ENCODE results near the gene MTCH2.

Gene MTCH2

DNA sequence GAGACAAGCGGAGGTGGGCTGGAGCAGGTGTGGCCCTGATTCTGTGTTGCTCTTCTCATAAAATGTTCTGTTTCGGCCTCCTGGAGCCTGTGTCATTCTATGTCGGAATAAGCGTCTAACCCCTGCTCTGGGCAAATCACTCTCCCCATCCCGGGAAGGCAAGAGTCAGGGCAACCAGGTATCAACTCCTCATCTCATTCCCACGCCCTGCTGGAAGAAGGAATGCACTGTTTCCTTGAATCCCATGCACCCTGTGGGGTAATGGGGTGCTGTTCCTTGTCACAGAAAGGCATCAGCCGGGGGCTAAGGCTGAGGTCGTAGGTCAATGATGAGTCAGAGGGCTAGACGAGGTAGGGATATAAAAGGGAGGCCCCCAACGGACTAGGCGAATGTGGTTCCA, 53.2 kb downstream of the MTCH2 start:
- DNase-seq = no peak

DNA sequence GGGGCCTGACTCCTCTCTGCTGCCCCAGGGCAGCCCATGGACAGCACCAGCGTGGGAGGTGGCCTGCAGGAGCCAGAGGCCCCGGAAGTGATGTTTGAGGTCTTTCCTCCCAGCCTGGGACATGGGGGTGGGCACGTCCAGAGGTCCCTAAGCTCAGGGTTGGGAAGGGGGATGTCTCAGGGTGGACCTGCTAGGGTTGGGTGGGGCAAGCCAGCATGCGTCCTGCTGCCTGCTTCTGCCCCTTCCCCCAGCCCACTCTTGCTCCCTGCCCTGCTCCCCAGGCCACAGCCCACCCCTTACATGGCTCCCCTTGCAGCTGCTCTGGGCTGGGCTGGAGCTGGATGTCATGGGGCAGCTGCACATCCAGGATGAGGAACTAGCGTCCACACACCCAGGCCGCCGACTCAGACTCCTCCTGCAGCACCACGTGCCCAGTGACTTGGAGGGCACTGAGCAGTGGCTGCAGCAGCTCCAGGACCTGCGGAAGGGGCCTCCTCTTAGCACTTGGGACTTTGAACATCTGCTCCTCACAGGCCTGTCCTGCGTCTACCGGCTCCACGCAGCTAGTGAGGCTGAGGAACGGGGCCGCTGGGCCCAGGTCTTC, 54.5 kb downstream of the MTCH2 start:
- no peak for DNase-seq

DNA sequence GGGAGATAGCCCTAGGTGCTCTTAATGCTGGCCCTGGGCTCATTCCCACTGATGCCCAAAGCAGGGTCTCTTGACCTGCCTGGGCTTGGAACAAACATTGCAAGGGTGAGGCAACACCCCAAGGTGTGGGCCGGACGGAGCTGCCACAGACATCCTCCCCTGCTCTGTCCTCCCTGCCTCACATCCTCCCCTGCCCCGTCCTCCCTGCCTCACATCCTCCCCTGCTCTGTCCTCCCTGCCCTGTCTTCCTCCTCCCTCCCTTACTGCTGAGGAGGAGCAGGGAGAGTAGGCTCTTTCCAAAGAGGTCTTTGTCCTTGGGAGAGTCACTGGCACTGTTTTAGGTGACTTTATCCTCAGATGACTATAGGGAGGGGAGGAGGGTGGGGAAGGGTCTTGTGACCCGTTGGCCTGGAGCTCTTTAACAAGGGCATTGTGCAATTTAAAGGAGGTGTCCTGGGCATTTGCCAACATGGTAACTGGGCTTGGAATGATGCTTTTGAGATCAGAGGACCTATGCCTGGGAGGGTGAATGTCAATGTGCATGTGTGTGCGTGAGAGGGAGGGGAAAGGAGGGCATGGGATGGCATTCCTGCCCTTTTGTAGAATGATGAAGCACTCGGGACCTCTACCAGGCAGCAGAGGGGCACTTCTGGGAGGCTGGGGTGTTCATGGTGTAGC, 55.2 kb downstream of the MTCH2 start:
- no peak for DNase-seq

DNA sequence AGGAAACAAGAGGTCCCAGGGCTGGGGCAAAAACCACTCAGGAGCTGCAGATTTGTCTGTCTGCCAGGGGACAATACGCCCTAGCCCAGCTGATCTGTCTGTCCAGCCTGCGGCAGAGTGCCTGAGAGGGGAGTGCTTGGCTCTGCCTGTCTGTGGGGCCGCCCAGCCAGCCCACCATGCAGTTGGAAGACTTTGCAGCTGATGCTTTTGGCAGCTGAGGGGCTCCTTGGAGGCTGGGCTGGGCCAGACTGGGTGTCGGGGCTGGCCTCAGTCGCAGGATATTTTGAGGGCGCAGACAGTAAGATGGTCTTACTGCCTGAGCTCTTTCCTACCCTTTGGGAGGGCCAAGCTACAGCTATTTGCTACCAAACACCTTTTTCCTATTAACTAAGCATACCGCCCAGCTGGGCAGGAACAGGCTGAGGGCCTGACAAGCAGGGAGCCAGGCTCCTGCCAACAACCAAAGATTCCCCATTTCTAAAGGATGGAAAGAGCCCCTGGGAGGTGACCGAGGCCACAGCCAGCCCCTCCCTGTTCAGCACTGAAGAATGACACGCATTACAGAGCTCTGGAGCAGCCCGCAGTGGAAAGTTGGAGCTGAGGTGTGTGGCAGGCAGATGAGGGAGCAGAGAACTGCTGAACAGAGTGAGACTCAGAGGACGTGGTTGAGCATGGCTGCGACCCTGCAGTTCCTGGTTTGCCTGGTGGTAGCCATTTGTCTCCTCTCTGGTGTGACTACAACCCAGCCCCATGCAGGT, 56.1 kb downstream of the MTCH2 start, which contains the start of gene FAM180B:
Gene FAM180B, plus strand, starts transcription at position 581 of the 758 bp plus-strand sequence. Its CDS starts 91 bp downstream, at position 672.
- DNase-seq = no peak

DNA sequence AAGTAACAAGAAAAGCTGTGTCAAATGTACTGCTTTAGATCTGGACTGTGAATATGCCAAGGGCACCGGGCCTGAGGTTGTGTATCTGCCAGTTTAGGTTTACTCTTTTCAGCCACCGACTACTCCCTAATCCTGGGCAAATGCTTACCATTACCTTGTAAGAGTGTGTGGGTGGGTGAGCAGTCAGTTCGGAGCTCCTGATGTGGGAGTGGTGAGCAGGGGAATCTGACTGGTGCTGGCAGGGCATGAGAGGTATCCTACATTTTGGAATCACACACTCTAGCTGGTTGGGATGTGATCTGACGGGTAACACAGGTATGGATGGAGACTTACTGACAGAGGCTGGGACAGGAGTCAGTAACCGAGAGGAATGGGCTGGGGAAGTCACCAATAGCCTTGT, 58.5 kb downstream of the MTCH2 start:
- DNase-seq = no peak

DNA sequence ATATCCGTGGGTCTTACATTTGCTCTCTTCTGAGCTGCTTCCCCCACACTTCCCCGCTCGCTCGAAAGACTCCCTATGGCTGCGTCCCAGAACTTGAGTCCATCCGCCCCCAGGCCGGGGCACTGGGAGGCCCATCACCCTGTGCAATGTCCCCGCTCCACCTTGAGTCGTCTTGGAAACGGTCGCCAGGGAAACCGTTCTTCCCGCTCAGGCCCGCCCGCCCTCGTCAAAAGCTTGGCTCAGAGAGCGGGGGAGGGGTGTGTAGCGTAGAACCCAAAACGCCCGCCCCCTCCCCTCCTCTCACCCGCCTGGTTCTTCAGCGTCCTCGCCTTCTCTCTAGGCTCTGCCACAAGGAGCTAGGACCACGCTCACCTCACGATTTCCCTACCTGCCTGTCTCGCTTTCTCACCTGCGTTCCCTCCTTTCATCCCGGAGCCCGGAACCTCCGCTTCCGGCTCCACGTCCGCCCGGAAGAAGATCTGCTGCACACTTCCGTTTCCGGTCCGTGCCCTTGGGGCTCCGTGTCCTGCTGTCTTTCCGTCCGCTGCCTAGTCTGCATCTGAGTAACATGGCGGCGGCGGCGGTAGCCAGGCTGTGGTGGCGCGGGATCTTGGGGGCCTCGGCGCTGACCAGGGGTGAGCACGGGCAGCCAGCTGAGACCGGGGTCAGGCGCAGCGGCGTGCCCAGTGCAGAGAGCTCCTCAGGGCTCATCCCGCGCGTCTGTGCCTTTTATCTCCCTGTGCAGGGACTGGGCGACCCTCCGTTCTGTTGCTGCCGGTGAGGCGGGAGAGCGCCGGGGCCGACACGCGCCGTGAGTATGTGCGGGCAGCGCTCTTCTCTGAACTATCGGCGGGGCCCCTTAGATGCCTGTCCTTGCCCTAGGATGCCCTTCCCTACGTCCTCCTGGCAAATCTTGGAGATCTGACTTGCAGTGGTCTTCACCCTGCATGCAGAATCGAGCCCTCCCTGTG, 63.5 kb downstream of the MTCH2 start, which contains the start of the genes KBTBD4 and NDUFS3:
Gene KBTBD4, minus strand, starts transcription at position 447 of the 971 bp plus-strand sequence. Its CDS starts 19 bp downstream, at position 428.
Gene NDUFS3, plus strand, starts transcription at position 551 of the 971 bp plus-strand sequence. Its CDS starts 18 bp downstream, at position 569.
- peak; percentile 93 for DNase-seq

GRCh38 chr11:47577460-47578041, 64.8 kb downstream of the MTCH2 start:
- DNase-seq = no peak

GRCh38 chr11:47573321-47573720, 69.0 kb downstream of the MTCH2 start:
- no peak for DNase-seq

GRCh38 chr11:47572715-47573255, 69.6 kb downstream of the MTCH2 start:
- peak; percentile 71 for DNase-seq

- no peak for DNase-seq
Observed at GRCh38 chr11:47571895-47572294, 70.5 kb downstream of the MTCH2 start.

GRCh38 chr11:47571357-47571729, 71.0 kb downstream of the MTCH2 start:
- DNase-seq = no peak

- no peak for DNase-seq
Observed at GRCh38 chr11:47570651-47571356, 71.6 kb downstream of the MTCH2 start.

DNA sequence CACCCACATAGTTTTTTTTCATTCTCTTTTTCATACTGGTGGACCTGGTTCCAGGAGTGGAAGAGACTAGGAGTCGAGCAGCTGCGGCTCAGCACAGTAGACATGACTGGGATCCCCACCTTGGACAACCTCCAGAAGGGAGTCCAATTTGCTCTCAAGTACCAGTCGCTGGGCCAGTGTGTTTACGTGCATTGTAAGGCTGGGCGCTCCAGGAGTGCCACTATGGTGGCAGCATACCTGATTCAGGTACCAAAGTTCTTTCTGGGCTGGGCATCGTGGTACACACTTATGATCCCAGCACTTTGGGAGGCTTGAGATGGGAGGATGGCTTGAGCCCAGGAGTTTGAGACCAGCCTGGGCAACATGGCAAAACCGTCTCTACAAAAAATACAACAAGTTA, 72.7 kb downstream of the MTCH2 start:
- DNase-seq = no peak
